VCaP (cell line): Measurements from ENCODE around the gene ZNF771.
A peak's percentile ranks its signal among the peaks of the same experiment; 100 is the strongest.

ENCODE experiments used
- H3K27ac ChIP-seq: fragments of 450-650 bp; 2 replicates; pipeline ENCODE4 v1.5.1; 2017
- CTCF ChIP-seq: fragments of 450-650 bp; conservative IDR thresholded peaks from 2 replicates; pipeline ENCODE4 v1.5.1; 2017; ENCODE audit warnings: mild to moderate bottlenecking, moderate library complexity

ZNF771 gene

DNA sequence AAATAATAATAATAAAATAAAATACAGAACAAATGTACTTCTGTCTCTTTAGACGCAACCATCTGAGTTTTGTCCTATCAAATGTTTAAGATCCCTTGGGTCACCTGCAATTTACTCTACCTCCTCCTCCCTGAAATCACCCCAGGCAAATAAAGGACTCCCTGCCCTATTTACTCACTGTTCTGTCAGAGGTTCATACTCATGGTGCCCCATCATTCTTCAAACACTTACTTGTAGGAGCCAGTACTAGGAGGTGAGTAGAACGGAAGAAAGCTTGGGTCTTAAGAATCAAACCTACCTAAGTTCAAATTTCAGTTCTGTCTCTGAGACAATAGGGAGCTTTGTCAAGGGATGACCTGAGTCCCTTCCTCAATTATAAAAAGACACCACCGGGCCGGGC lies 40.9 kb upstream of the ZNF771 start:
- H3K27ac ChIP-seq: no peak overlapping the region
- no peak for TF ChIP-seq CTCF

- TF ChIP-seq CTCF: no peak
- H3K27ac ChIP-seq: no peak overlapping the region; the same call in 1 of the 2 replicates
Observed at GRCh38 chr16:30367349-30368009, 39.9 kb upstream of the ZNF771 start.

- TF ChIP-seq CTCF: no peak
- peak overlapping the region; percentile 81; the same call in 1 of the 2 replicates for H3K27ac ChIP-seq
Observed at GRCh38 chr16:30368122-30368791, 39.1 kb upstream of the ZNF771 start.

DNA sequence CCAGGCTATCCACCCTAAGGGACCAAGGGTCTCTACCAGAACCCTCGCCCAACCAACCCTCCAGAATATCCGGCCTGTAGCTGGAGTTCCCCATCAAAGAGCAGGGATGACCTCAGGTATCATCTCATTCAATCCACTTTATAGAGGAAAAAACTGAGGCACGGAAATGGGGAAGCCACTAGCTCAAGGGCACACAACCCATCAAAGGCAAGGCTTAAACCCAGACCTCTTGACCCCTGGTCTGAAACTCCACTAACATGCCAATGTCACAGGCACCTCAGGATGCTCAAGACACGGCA lies 38.7 kb upstream of the ZNF771 start:
- peak overlapping the region; percentile 81; the same call in 1 of the 2 replicates for H3K27ac ChIP-seq
- no peak for TF ChIP-seq CTCF

DNA sequence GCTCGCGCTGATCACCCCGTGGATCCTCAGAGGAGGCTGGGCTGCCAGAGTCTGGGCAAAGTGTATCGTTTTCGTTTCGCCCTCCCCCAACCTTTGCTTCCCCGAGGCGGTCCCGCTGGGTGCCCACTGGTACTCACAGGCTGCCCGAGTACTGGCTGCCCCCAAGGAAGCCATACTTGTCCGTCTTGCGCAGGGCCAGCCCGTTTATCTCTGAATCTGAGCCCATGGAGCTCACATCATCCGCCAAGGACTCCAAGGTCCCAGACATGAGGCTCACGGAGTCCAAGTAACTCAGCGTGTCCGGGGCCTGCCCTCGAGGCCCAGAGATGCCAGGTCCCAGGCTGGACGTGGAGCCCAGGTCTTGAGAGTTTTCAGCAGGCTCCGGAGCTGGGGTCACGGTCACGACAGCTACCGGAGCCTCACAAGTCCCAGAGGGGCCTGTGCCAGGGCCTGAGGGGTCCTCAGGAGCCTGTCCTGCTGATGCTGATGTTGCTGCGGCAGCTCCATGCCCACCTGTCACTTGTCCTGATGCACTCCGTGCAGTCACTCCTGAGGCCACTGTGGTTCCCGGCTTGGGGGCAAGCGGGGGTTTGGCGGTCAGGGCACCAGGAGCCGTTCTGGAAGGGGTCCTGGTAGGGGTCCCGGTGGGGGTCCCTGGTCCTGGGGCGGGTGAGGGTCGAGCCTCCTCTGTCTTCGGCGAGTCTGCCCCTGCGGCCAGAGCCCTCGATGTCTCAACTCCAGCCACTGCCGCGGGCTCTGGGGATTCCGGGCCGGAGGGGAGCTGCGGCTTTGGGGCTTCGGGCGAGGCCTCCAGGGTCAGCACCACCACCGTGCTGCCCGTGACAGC lies 38.1 kb upstream of the ZNF771 start:
- no peak for TF ChIP-seq CTCF
- peak overlapping the region; percentile 81 for H3K27ac ChIP-seq

GRCh38 chr16:30369938-30370455 lies 37.4 kb upstream of the ZNF771 start:
- TF ChIP-seq CTCF: peak; percentile 13; the same call in 1 of the 2 replicates
- peak overlapping the region; percentile 81 for H3K27ac ChIP-seq
